Measurements from ENCODE around the gene NHLH2.

Gene NHLH2

GRCh38 chr1:115862403-115862802 is 21.5 kb upstream of the NHLH2 start:
- no peak overlapping the region for H3K4me3 ChIP-seq (ENCODE audit: low read depth, low read length)
- DNase-seq (ENCODE audit: low read depth) = no peak
- TF ChIP-seq CTCF (conservative IDR thresholded peaks at IDR 0.05; ENCODE audit: low read depth, low read length) = no peak

- DNase-seq (ENCODE audit: low read depth) = no peak
- TF ChIP-seq CTCF (conservative IDR thresholded peaks at IDR 0.05; ENCODE audit: low read depth, low read length) = no peak
- H3K4me3 ChIP-seq (ENCODE audit: low read depth, low read length) = no peak overlapping the region
These were observed 13.1 kb upstream of the NHLH2 start for GRCh38 chr1:115854005-115854404.

- TF ChIP-seq CTCF (conservative IDR thresholded peaks at IDR 0.05; ENCODE audit: low read depth, low read length) = no peak
- DNase-seq (ENCODE audit: low read depth) = no peak
These were observed 10.0 kb upstream of the NHLH2 start for GRCh38 chr1:115850937-115851336.

GRCh38 chr1:115847787-115848186 is 6.9 kb upstream of the NHLH2 start:
- TF ChIP-seq CTCF (conservative IDR thresholded peaks at IDR 0.05; ENCODE audit: low read depth, low read length) = no peak
- no peak for DNase-seq (ENCODE audit: low read depth)
- H3K4me3 ChIP-seq (ENCODE audit: low read depth, low read length) = no peak overlapping the region

More at GRCh38 chr1:115850937-115851336, 10.0 kb upstream of the NHLH2 start:
- no peak overlapping the region for H3K4me3 ChIP-seq (ENCODE audit: low read depth, low read length)

DNA sequence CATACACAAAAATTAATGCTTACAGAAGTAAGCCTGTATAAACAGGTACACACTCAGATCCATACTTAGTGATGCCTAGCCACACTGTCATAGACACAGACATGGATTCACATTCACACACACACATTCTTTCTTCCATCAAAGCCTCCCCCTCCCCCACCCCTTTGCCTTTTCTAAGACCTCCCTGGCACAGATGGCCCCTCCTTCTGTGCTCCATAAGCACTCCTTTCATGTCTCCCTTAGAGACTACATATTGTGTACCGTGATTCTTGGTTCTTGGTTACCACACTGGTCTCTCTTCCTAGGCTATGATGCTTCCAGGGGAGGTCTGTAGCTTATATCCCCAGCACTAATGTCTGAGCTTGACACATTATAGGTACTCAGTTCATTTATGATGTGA is 2.0 kb upstream of the NHLH2 start:
- TF ChIP-seq CTCF (conservative IDR thresholded peaks at IDR 0.05; ENCODE audit: low read depth, low read length) = no peak
- DNase-seq (ENCODE audit: low read depth) = no peak
- H3K4me3 ChIP-seq (ENCODE audit: low read depth, low read length) = no peak overlapping the region

DNA sequence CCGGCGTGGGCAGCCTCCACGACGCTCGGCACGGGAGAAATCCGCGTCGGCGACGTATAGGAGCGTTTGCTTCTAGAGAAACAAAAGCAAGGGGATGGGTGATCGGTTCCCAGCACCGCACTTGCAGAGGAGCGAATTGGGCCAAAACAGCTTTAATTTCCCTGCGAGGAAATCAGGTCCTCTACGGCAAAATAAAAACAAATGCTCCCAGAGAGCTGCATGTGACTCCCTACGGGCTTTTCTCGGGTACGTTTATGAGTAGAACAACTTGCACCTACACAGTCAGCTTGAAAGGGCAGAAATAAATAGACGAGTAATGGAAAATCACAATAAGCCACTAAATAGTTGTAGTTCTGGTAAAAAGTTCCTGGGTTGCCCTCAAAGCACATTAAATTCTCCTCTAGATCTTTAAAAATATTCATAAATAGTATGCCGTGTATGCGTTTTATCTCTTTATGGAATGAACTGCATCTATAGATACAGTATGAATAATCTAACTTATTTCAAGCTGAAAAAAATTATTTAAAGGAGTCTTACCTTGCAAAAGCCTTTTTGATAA is 1.2 kb downstream of the NHLH2 start:
- no peak for TF ChIP-seq CTCF (conservative IDR thresholded peaks at IDR 0.05; ENCODE audit: low read depth, low read length)
- peak overlapping the region; percentile 7 for H3K4me3 ChIP-seq (ENCODE audit: low read depth, low read length)
- no peak for DNase-seq (ENCODE audit: low read depth)

GRCh38 chr1:115839029-115839678 is 1.8 kb downstream of the NHLH2 start:
- TF ChIP-seq CTCF (conservative IDR thresholded peaks at IDR 0.05; ENCODE audit: low read depth, low read length) = no peak
- peak; percentile 13 for DNase-seq (ENCODE audit: low read depth)
- H3K4me3 ChIP-seq (ENCODE audit: low read depth, low read length) = peak overlapping the region; percentile 7
